K562 treated with DMSO at 1 percent for 4 hours (cell line): Measurements from ENCODE around the gene SMIM32. TPM values are rescaled to one million over a fixed set of nuclear protein-coding genes. Genes with fewer than 3 reads are reported as not detected.

Experiments used
- total RNA-seq: library from RNA; unstranded; fragments of 300-600 nt; gene quantifications from 2 replicates; pipeline ENCODE4 v1.2.3, GENCODE V29; 2022; ENCODE audit not compliant: insufficient read depth

The SMIM32 gene
- total RNA-seq, result not detected in 2 replicates

DNA sequence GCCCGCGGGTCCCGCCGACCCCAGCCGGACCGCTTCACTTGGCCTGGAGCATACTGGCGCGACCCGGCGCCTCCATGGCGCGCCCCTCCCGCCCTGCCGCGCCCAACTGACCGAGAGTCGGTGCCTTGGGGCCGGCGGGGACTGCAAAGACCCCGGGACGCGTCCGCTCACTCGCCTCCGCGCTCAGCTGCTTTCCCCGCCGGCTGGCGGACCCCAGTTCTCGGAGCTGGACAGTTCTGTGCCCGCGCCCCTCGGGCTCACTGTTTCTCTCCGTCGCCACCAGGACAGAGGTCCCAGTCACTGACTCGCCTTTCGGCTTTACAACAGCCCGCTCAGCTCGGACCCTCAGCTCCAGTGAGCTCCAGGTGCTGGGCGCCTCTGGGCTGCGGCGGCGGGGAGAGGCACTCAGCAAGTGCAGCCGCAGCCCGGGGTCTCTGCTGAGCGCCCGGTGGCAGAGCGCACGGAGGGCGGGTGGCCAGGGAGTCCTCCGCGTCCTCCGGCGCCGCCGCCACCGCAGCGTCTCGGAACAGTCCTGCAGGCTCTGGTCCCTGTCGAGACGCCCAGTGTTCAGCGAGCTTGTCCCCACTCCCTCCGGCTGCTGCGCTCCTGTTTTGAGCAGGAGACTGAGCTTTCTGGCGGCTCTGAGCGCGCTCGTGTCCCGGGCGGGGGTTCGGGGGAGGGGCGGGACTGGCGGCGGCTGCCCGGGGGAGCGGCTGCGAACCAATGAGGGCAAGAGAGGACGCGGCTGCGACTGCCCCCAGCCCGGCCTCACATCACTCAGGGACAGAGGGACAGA is at the start of gene SMIM32:
TSS of gene SMIM32 (minus strand) at position 637 of the 796 bp plus-strand sequence. CDS start 638 bp downstream, outside the sequence.

Other genes starting within 250 kb of the SMIM32 start
- not detected in 2 replicates for gene LECT2, start 238.2 kb downstream of the SMIM32 start, total RNA-seq
- gene TGFBI, start 164.2 kb downstream of the SMIM32 start, total RNA-seq, result not detected in 2 replicates
- gene SMAD5, start 60.3 kb downstream of the SMIM32 start, total RNA-seq, result 12.0 and 13.5 TPM in 2 replicates
- gene TRPC7, start 172.4 kb upstream of the SMIM32 start, total RNA-seq, result not detected in 2 replicates